ENCODE data around the gene OR8D2.
"Not testable (repeated sequence)": the region's sequence is repeated elsewhere in the genome, so short reads cannot be mapped to it uniquely, and the experiment has no call there.

OR8D2 gene

GRCh38 chr11:124285610-124286344 lies 34.2 kb downstream of the OR8D2 start:
- DNase-seq = no peak

GRCh38 chr11:124278261-124278660 lies 41.7 kb downstream of the OR8D2 start:
- no peak for DNase-seq

GRCh38 chr11:124277804-124278203 lies 42.2 kb downstream of the OR8D2 start:
- no peak for DNase-seq

GRCh38 chr11:124277207-124277606 lies 42.8 kb downstream of the OR8D2 start:
- DNase-seq = no peak

GRCh38 chr11:124276081-124276480 lies 43.9 kb downstream of the OR8D2 start:
- DNase-seq = peak; percentile 79

- DNase-seq = no peak
Measured at GRCh38 chr11:124274000-124274399, 46.0 kb downstream of the OR8D2 start.

GRCh38 chr11:124270886-124271285 lies 49.1 kb downstream of the OR8D2 start:
- DNase-seq = not testable (repeated sequence)

All from KG1 (cell line).